NCI-H128 (cell line): ENCODE data around the gene RAB27B.

Experiments
- DNase-seq: peaks from one replicate; lab custom pipeline; 2025; ENCODE audit not compliant: unreplicated experiment; lab: John Stamatoyannopoulos, UW

The RAB27B gene

GRCh38 chr18:54859667-54860421, 31.6 kb downstream of the RAB27B start:
- no peak for DNase-seq

GRCh38 chr18:54860941-54861340, 32.7 kb downstream of the RAB27B start:
- no peak for DNase-seq

- DNase-seq: no peak
Observed at GRCh38 chr18:54867131-54867530, 38.9 kb downstream of the RAB27B start.

- no peak for DNase-seq
Observed at GRCh38 chr18:54871231-54871630, 43.0 kb downstream of the RAB27B start.

- no peak for DNase-seq
Observed at GRCh38 chr18:54872681-54873080, 44.4 kb downstream of the RAB27B start.

- DNase-seq: no peak
Observed at GRCh38 chr18:54873884-54874255, 45.6 kb downstream of the RAB27B start.

GRCh38 chr18:54875063-54875462, 46.8 kb downstream of the RAB27B start:
- no peak for DNase-seq

- DNase-seq: no peak
Observed at GRCh38 chr18:54877076-54877475, 48.8 kb downstream of the RAB27B start.

GRCh38 chr18:54878159-54878622, 49.9 kb downstream of the RAB27B start:
- no peak for DNase-seq

GRCh38 chr18:54878659-54879358, 50.5 kb downstream of the RAB27B start:
- no peak for DNase-seq

- DNase-seq: no peak
Observed at GRCh38 chr18:54879691-54880090, 51.4 kb downstream of the RAB27B start.

GRCh38 chr18:54880395-54881105, 52.3 kb downstream of the RAB27B start:
- no peak for DNase-seq

GRCh38 chr18:54881229-54881768, 53.0 kb downstream of the RAB27B start:
- no peak for DNase-seq

- DNase-seq: no peak
Observed at GRCh38 chr18:54882318-54882717, 54.0 kb downstream of the RAB27B start.

- DNase-seq: no peak
Observed at GRCh38 chr18:54883816-54884604, 55.7 kb downstream of the RAB27B start.

- DNase-seq: no peak
Observed at GRCh38 chr18:54888378-54888777, 60.1 kb downstream of the RAB27B start.

GRCh38 chr18:54888933-54889332, 60.7 kb downstream of the RAB27B start:
- no peak for DNase-seq

GRCh38 chr18:54899500-54899899, 71.2 kb downstream of the RAB27B start:
- no peak for DNase-seq

GRCh38 chr18:54900290-54900689, 72.0 kb downstream of the RAB27B start:
- DNase-seq: no peak

- DNase-seq: no peak
Observed at GRCh38 chr18:54904581-54904980, 76.3 kb downstream of the RAB27B start.

- DNase-seq: no peak
Observed at GRCh38 chr18:54905629-54906028, 77.4 kb downstream of the RAB27B start.
